K562 (cell line): Measurements from ENCODE around the gene NUMB. TPM values are rescaled to one million over a fixed set of nuclear protein-coding genes. Genes with fewer than 3 reads are reported as not detected.

ENCODE experiments used
- ATAC-seq: fragments of 200-7000 bp; cut with Tn5 transposase; 3 replicates; pipeline ENCODE4 v1.9.1; 2020; ENCODE audit warnings: moderate library complexity
- BruUV-seq: library from RNA; stranded (reverse); fragments of 400-500 nt; replicated peaks from 2 replicates; lab custom pipeline; 2021; lab: Mats Ljungman, UMichigan
- CTCF ChIA-PET: fragments of 300-600 bp; formaldehyde crosslinking; extraction: SDS; loops from one replicate; lab custom pipeline; 2021; ENCODE audit warnings: low intra/inter-chr PET ratio; lab: Yijun Ruan, JAX
- POLR2A ChIA-PET: fragments of 300-600, 350-650 bp; sonication (Branson Sonifier 250); formaldehyde crosslinking; extraction: SDS; loops from one replicate; lab custom pipeline; 2021; ENCODE audit warnings: antibody characterized with exemption, inconsistent platforms; lab: Yijun Ruan, JAX
- DNase-seq, 4 experiments: peaks; one replicate each; pipeline versions ENCODE4 v3.0.0 to v3.0.0-alpha.2; 2011 to 2018; ENCODE audit warnings: low spot score in 3 of 4, mixed read lengths in 3 of 4; ENCODE audit errors: extremely low read depth in 1 of 4
- FAIRE-seq: peaks from 2 replicates; lab custom pipeline; 2011; peaks lifted over from hg19 to GRCh38; lab: Jason Lieb, UNC
- H2AFZ ChIP-seq: 2 replicates; pipeline ENCODE4 v1.6.0; 2011; ENCODE audit warnings: low read depth, low read length, control low read depth, inconsistent platforms
- H3K27ac ChIP-seq: fragments of 200-600 bp; 3 replicates; pipeline ENCODE4 v1.8.0; 2011; ENCODE audit warnings: low read depth, mild to moderate bottlenecking, control low read depth, inconsistent platforms, low read length, moderate library complexity, mixed read lengths; ENCODE audit errors: extremely low read depth
- H3K27me3 ChIP-seq, 2 experiments: fragments of 300-600 bp in 1 of 2; 2 replicates in 1 of 2; 3 replicates in 1 of 2; pipeline versions ENCODE4 v1.6.0 to v1.8.0; 2011; ENCODE audit warnings: inconsistent platforms in 2 of 2, low read length in 2 of 2, mild to moderate bottlenecking in 1 of 2, mixed read lengths in 1 of 2, moderate library complexity in 1 of 2; ENCODE audit not compliant: control insufficient read depth in 2 of 2, insufficient read depth in 2 of 2
- H3K36me3 ChIP-seq: fragments of 300-600 bp; 3 replicates; pipeline ENCODE4 v1.8.0; 2011; ENCODE audit warnings: mild to moderate bottlenecking, low read length, inconsistent platforms; ENCODE audit not compliant: control insufficient read depth, insufficient read depth
- H3K4me1 ChIP-seq, 2 experiments: fragments of 200-600 bp in 1 of 2; replicated peaks in 1 of 2; 2 replicates in 1 of 2; 3 replicates in 1 of 2; pipeline versions ENCODE4 v1.5.1 to v1.8.0; 2011; ENCODE audit warnings: inconsistent platforms in 2 of 2, low read length in 2 of 2, mild to moderate bottlenecking in 1 of 2, mixed read lengths in 1 of 2, moderate library complexity in 1 of 2; ENCODE audit not compliant: control insufficient read depth in 2 of 2, insufficient read depth in 2 of 2
- H3K4me2 ChIP-seq: 2 replicates; pipeline ENCODE4 v1.6.1; 2011; ENCODE audit warnings: low read length, control low read depth, inconsistent platforms, mixed read lengths; ENCODE audit not compliant: insufficient read depth
- H3K4me3 ChIP-seq: fragments of 200-600 bp; sonication (generic), shearing (Covaris generic); 2 replicates; pipeline ENCODE4 v1.5.1; 2016; ENCODE audit warnings: control low read depth, inconsistent platforms
- H3K79me2 ChIP-seq: fragments of 200-600 bp; 3 replicates; pipeline ENCODE4 v1.8.0; 2011; ENCODE audit warnings: low read length, inconsistent platforms; ENCODE audit not compliant: control insufficient read depth, insufficient read depth
- H3K9ac ChIP-seq, 2 experiments: 2 replicates each; pipeline versions ENCODE4 v1.6.0 to v1.6.1; 2011; ENCODE audit warnings: low read depth in 2 of 2, low read length in 2 of 2, control low read depth in 1 of 2, inconsistent platforms in 1 of 2, mild to moderate bottlenecking in 1 of 2, mixed read lengths in 1 of 2; ENCODE audit not compliant: insufficient read depth in 1 of 2
- H3K9me1 ChIP-seq: one replicate; pipeline ENCODE4 v1.6.0; 2011; ENCODE audit warnings: inconsistent platforms, mild to moderate bottlenecking, low read length, moderate library complexity; ENCODE audit not compliant: control insufficient read depth, insufficient read depth
- H3K9me3 ChIP-seq: replicated peaks from 2 replicates; pipeline ENCODE4 v1.5.1; 2011; ENCODE audit warnings: low read depth, low read length, inconsistent platforms; ENCODE audit not compliant: control insufficient read depth, insufficient read depth
- H4K20me1 ChIP-seq: replicated peaks from 2 replicates; pipeline ENCODE4 v1.6.1; 2011; ENCODE audit warnings: low read length, inconsistent platforms, mixed read lengths; ENCODE audit not compliant: control insufficient read depth, insufficient read depth
- ARID1B ChIP-seq: fragments of 450-650 bp; IDR thresholded peaks from 2 replicates; pipeline ENCODE4 v1.6.1; 2016; ENCODE audit warnings: antibody characterized with exemption, mild to moderate bottlenecking, inconsistent platforms
- HMBOX1 ChIP-seq: sonication (generic); IDR thresholded peaks from 2 replicates; pipeline ENCODE4 v1.6.1; 2016
- HNRNPK ChIP-seq: fragments of 200-400 bp; formaldehyde crosslinking; IDR thresholded peaks from one replicate; pipeline ENCODE4 v1.6.1; 2018; ENCODE audit warnings: mild to moderate bottlenecking, low read depth, low read length; ENCODE audit not compliant: poor library complexity, severe bottlenecking
- HNRNPLL ChIP-seq: fragments of 200-400 bp; formaldehyde crosslinking; IDR thresholded peaks from 2 replicates; pipeline ENCODE4 v1.6.1; 2017; ENCODE audit warnings: low read length, low read depth, mild to moderate bottlenecking; ENCODE audit not compliant: poor library complexity, severe bottlenecking
- JUNB ChIP-seq: fragments of 450-650 bp; formaldehyde crosslinking; conservative IDR thresholded peaks from 2 replicates; pipeline ENCODE4 v1.4.0; 2020; ENCODE audit warnings: mild to moderate bottlenecking
- KDM1A ChIP-seq, 2 experiments: fragments of 450-650 bp; IDR thresholded peaks; 2 replicates each; pipeline ENCODE4 v1.6.1; 2016; ENCODE audit warnings: mild to moderate bottlenecking in 2 of 2
- NFIC ChIP-seq: fragments of 450-650 bp; IDR thresholded peaks from 2 replicates; pipeline ENCODE4 v1.6.1; 2017; ENCODE audit warnings: mild to moderate bottlenecking, inconsistent platforms
- PKNOX1 ChIP-seq: fragments of 450-650 bp; IDR thresholded peaks from 2 replicates; pipeline ENCODE4 v1.6.1; 2016
- PTBP1 ChIP-seq: fragments of 200-400 bp; formaldehyde crosslinking; IDR thresholded peaks from 2 replicates; pipeline ENCODE4 v1.6.1; 2017; ENCODE audit warnings: low read depth, low read length
- SP1 ChIP-seq: sonication (generic); formaldehyde crosslinking; IDR thresholded peaks from 2 replicates; pipeline ENCODE4 v1.8.1; 2022; ENCODE audit warnings: mild to moderate bottlenecking, missing genetic modification reagents
- TAF1 ChIP-seq: IDR thresholded peaks from 2 replicates; pipeline ENCODE4 v1.6.1; 2011; ENCODE audit warnings: mild to moderate bottlenecking, low read length, moderate library complexity; ENCODE audit not compliant: insufficient read depth, control insufficient read depth, severe bottlenecking; ENCODE audit errors: extremely low read depth
- ZHX1 ChIP-seq: fragments of 150-350 bp; conservative IDR thresholded peaks from 2 replicates; pipeline ENCODE4 v1.6.1; 2014; ENCODE audit warnings: low read length
- ZNF778 ChIP-seq: fragments of 450-650 bp; formaldehyde crosslinking; IDR thresholded peaks from 2 replicates; pipeline ENCODE4 v1.4.0; 2020; ENCODE audit warnings: mild to moderate bottlenecking, moderate library complexity
- WGBS: fragments of 100-300 bp; shearing (Covaris generic); methylation state at CpG from one replicate; pipeline ENCODE4 v1.1.6; 2016; ENCODE audit warnings: low coverage, mixed read lengths; ENCODE audit not compliant: insufficient coverage; ENCODE audit errors: missing lambda C conversion rate; 5-methylcytosine and 5-hydroxymethylcytosine counted together
- in situ Hi-C: fragments of 300-500 bp; cut with MboI; formaldehyde crosslinking; loops from 4 replicates; pipeline ENCODE4 v1.15.0; 2018; ENCODE audit warnings: inconsistent platforms, mixed read lengths
- intact Hi-C: fragments of 100-400 bp; cut with micrococcal nuclease; formaldehyde crosslinking; loops from 2 replicates; pipeline ENCODE4 v1.14.2; 2022
- polyA plus RNA-seq, 8 experiments: library from polyadenylated mRNA; depleted of rRNA in 4 of 8; stranded (reverse) in 5 of 8; unstranded in 3 of 8; fragments of >200 nt; fragmentation: Nextera tagmentation in 2 of 8; fragmentation: Illumina TruSeq in 1 of 8; extraction: Ambion mirVana in 2 of 8; extraction: Trizol in 1 of 8; gene quantifications; 2 replicates each; pipeline versions ENCODE4 v1.2.1 to v1.2.3, GENCODE V29; 2011 to 2014; ENCODE audit warnings: inconsistent platforms in 1 of 8, missing spikeins in 1 of 8
- total RNA-seq, 7 experiments: library from RNA; depleted of rRNA in 6 of 7; stranded (reverse); fragments of >200 nt in 6 of 7; fragmentation: Illumina TruSeq in 2 of 7; extraction: Trizol in 2 of 7; gene quantifications; 2 replicates each; pipeline versions ENCODE4 v1.2.1 to v1.2.3, GENCODE V29; 2011 to 2021; ENCODE audit warnings: low replicate concordance in 1 of 7
- TF ChIP-seq, protein P1 (sequence below): fragments of 450-650 bp; conservative IDR thresholded peaks from 2 replicates; pipeline ENCODE4 v1.6.1; 2016; ENCODE audit warnings: missing genetic modification characterization, low read depth, mild to moderate bottlenecking, control low read depth, missing compliant biosample characterization

Gene NUMB
- total and polyA plus RNA-seq, 9 of the 15 experiments (the other 6 are each of a cell fraction or from before 2014, with no cell fraction given) = 13.5 to 54.0 (median 32.3) TPM

DNA sequence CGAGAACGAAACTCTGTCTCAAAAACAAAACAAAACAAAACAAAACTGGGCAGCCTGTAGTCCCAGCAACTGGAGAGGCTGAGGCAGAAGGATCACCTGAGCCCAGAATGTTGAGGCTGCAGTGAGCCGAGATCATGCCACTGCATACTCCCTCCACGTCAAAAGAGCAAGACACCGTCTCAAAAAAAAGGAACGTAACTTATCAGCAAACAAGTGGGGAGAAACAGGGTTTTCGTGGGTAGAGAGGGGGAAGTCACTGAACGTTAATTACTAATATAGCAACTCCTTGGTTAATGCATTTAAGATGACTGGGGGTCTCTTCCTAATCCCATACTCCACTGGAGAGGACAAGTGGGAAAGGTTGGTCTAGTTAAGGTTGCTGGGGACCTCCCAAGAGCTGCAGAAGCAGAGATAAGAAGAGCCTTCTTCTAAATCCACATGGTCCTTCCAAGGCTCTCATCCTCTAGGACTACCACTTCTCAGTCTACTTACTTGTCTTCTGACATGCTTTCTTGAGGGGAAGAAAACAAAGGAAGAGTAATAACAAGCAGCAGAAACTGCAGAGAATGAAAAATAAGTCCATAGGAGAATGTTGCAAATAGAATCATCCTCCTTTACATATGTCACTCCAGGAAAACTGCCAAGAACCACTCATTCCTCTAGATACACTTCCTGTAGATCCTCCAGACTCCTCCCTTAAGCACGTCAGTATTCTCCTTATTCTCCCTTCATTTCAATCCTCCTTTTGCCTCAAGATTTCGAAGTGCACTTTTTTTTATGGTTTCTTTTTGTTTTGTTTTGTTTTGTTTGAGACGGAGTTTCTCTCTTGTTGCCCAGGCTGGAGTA is 5.8 kb downstream of the NUMB start:
- ATAC-seq = peak; percentile 52
- BruUV-seq = no TSS peak
- ChIA-PET POLR2A (interaction anchor here (1.0 to 1.4 kb wide), 2 partner anchors 9 to 10 kb away, joined by 3 to 4 read pairs; no protein-coding TSS in a partner anchor), CTCF (no interaction called here)
- Histone ChIP-seq H3K4me1 (peaks cover 1 to 7% of the 10 kb centered on the region in 2 experiments; a peak in 3 of 5 replicates), H3K4me3 (peak overlapping the region; percentile 9; the same call in 1 of the 2 replicates), H3K27me3 (no peaks in the 10 kb centered on the region), H3K79me2 (peaks cover 99% of the 10 kb centered on the region), H4K20me1 (no peaks in the 10 kb centered on the region; the same call in 1 of the 2 replicates), H3K27ac (peak overlapping the region; percentile 58; the same call in 2 of the 3 replicates), H2AFZ (peak overlapping the region; percentile 32; the same call in 1 of the 2 replicates), H3K36me3 (peaks cover 4% of the 10 kb centered on the region; the same call in 2 of the 3 replicates), H3K9me1 (no peaks in the 10 kb centered on the region), H3K4me2 (peak overlapping the region; percentile 77), H3K9ac (peak overlapping the region in 1 of 2 experiments; percentile 1; a peak in 1 of 4 replicates), H3K9me3 (no peaks in the 10 kb centered on the region)
- DNase-seq = peak in 1 of 4 experiments; percentile 50
- FAIRE-seq = peak; percentile 85
- intact Hi-C loops = no loop called here
- in situ Hi-C loops = loop anchor here (25.0 kb wide), 2 partner anchors 415 to 940 kb away; partner anchors contain the start of gene ZFYVE1
- WGBS = 14% methylated on average over 11 of the region's 11 CpGs
- TF ChIP-seq TAF1 (no peak), NFIC (peak; percentile 39), PKNOX1 (peak; percentile 39; the same call in 1 of the 2 replicates), ARID1B (peak; percentile 31; the same call in 1 of the 2 replicates), PTBP1 (no peak), KDM1A (IDR thresholded peaks at IDR 0.05) (no peak), HNRNPLL (peak; percentile 78), JUNB (CRISPR knock-in tag) (no peak), HMBOX1 (peak; percentile 55; the same call in 1 of the 2 replicates), ZNF778 (CRISPR knock-in tag) (no peak), SP1 (CRISPR knock-in tag) (no peak), ZHX1 (no peak), HNRNPK (no peak)
- TF ChIP-seq, protein P1, sequence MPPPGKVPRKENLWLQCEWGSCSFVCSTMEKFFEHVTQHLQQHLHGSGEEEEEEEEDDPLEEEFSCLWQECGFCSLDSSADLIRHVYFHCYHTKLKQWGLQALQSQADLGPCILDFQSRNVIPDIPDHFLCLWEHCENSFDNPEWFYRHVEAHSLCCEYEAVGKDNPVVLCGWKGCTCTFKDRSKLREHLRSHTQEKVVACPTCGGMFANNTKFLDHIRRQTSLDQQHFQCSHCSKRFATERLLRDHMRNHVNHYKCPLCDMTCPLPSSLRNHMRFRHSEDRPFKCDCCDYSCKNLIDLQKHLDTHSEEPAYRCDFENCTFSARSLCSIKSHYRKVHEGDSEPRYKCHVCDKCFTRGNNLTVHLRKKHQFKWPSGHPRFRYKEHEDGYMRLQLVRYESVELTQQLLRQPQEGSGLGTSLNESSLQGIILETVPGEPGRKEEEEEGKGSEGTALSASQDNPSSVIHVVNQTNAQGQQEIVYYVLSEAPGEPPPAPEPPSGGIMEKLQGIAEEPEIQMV (tag) = no peak
